ENCODE results near the gene STAC2.
"Not testable (repeated sequence)": the region's sequence is repeated elsewhere in the genome, so short reads cannot be mapped to it uniquely, and the experiment has no call there.

STAC2 gene

GRCh38 chr17:39225308-39225958 lies at the start of gene STAC2:
Gene STAC2 (minus strand): TSS chr17:39225945. CDS start chr17:39225502, 443 bp downstream.
- no peak for DNase-seq (ENCODE audit: low read depth in 3 of 3, low spot score in 1 of 3)

- no peak for DNase-seq (ENCODE audit: low read depth in 3 of 3, low spot score in 1 of 3)
Observed at GRCh38 chr17:39271546-39271945, 45.8 kb upstream of the STAC2 start.

GRCh38 chr17:39270923-39271322 lies 45.2 kb upstream of the STAC2 start:
- no peak for DNase-seq (ENCODE audit: low read depth in 3 of 3, low spot score in 1 of 3)

GRCh38 chr17:39264119-39264518 lies 38.4 kb upstream of the STAC2 start:
- no peak for DNase-seq (ENCODE audit: low read depth in 3 of 3, low spot score in 1 of 3)

GRCh38 chr17:39261286-39261685 lies 35.5 kb upstream of the STAC2 start:
- no peak for DNase-seq (ENCODE audit: low read depth in 3 of 3, low spot score in 1 of 3)

- no peak for DNase-seq (ENCODE audit: low read depth in 3 of 3, low spot score in 1 of 3)
Observed at GRCh38 chr17:39252788-39253460, 27.2 kb upstream of the STAC2 start.

- no peak for DNase-seq (ENCODE audit: low read depth in 3 of 3, low spot score in 1 of 3)
Observed at GRCh38 chr17:39251997-39252396, 26.3 kb upstream of the STAC2 start.

GRCh38 chr17:39250076-39250475 lies 24.3 kb upstream of the STAC2 start:
- DNase-seq (ENCODE audit: low read depth in 3 of 3, low spot score in 1 of 3): not testable (repeated sequence)

GRCh38 chr17:39246274-39246673 lies 20.5 kb upstream of the STAC2 start:
- no peak for DNase-seq (ENCODE audit: low read depth in 3 of 3, low spot score in 1 of 3)

GRCh38 chr17:39244600-39245570 lies 19.1 kb upstream of the STAC2 start:
- DNase-seq (ENCODE audit: low read depth in 3 of 3, low spot score in 1 of 3): peak; percentile 59 to 81 (median 67)

- no peak for DNase-seq (ENCODE audit: low read depth in 3 of 3, low spot score in 1 of 3)
Observed at GRCh38 chr17:39244016-39244599, 18.4 kb upstream of the STAC2 start.

GRCh38 chr17:39243155-39243554 lies 17.4 kb upstream of the STAC2 start:
- DNase-seq (ENCODE audit: low read depth in 3 of 3, low spot score in 1 of 3): no peak

GRCh38 chr17:39240631-39241030 lies 14.9 kb upstream of the STAC2 start:
- no peak for DNase-seq (ENCODE audit: low read depth in 3 of 3, low spot score in 1 of 3)

- DNase-seq (ENCODE audit: low read depth in 3 of 3, low spot score in 1 of 3): peak; percentile 21 to 56 (median 31)
Observed at GRCh38 chr17:39239640-39240314, 14.0 kb upstream of the STAC2 start.

GRCh38 chr17:39238311-39238972 lies 12.7 kb upstream of the STAC2 start:
- peak; percentile 35 to 68 (median 49) for DNase-seq (ENCODE audit: low read depth in 3 of 3, low spot score in 1 of 3)

GRCh38 chr17:39237586-39237985 lies 11.8 kb upstream of the STAC2 start:
- no peak for DNase-seq (ENCODE audit: low read depth in 3 of 3, low spot score in 1 of 3)

GRCh38 chr17:39236981-39237441 lies 11.3 kb upstream of the STAC2 start:
- no peak for DNase-seq (ENCODE audit: low read depth in 3 of 3, low spot score in 1 of 3)

GRCh38 chr17:39236450-39236927 lies 10.7 kb upstream of the STAC2 start:
- DNase-seq (ENCODE audit: low read depth in 3 of 3, low spot score in 1 of 3): no peak

GRCh38 chr17:39235555-39236449 lies 10.1 kb upstream of the STAC2 start:
- peak in 1 of 3 donors; percentile 16 for DNase-seq (ENCODE audit: low read depth in 3 of 3, low spot score in 1 of 3)
